Endothelial cell of umbilical vein (primary cell): ENCODE data around the gene BCL2L13. TPM values are rescaled to one million over a fixed set of nuclear protein-coding genes. Genes with fewer than 3 reads are reported as not detected.

Source experiments
- BruUV-seq: library from RNA; stranded (reverse); fragments of 400-500 nt; replicated peaks from 2 replicates; lab custom pipeline; 2021; lab: Mats Ljungman, UMichigan
- CTCF ChIA-PET: fragments of 300-600, 350-600 bp; sonication (Branson Sonifier 250); formaldehyde crosslinking; loops from one replicate; lab custom pipeline; 2021; ENCODE audit warnings: antibody characterized with exemption, inconsistent platforms; lab: Charles Lee
- POLR2A ChIA-PET: fragments of 300-600, 350-600 bp; sonication (Branson Sonifier 250); formaldehyde crosslinking; loops from one replicate; lab custom pipeline; 2021; ENCODE audit warnings: antibody characterized with exemption, inconsistent platforms; lab: Charles Lee
- DNase-seq: peaks from one replicate; pipeline ENCODE4 v3.0.0-alpha.2; 2011; ENCODE audit warnings: low read depth, low spot score
- FAIRE-seq: peaks from 2 replicates; lab custom pipeline; 2011; peaks lifted over from hg19 to GRCh38; lab: Jason Lieb, UNC
- H2AFZ ChIP-seq: 2 replicates; pipeline ENCODE4 v1.6.0; 2012; ENCODE audit warnings: low read depth, low read length, control low read depth, inconsistent platforms
- H3K27ac ChIP-seq: 2 replicates; pipeline ENCODE4 v1.5.1; 2011; ENCODE audit warnings: low read depth, mild to moderate bottlenecking, control low read depth, low read length, moderate library complexity; ENCODE audit not compliant: insufficient read depth
- H3K27me3 ChIP-seq, 2 experiments: 2 replicates each; pipeline versions ENCODE4 v1.6.0 to v1.6.1; 2011; ENCODE audit warnings: low read length in 2 of 2, mixed read lengths in 1 of 2; ENCODE audit not compliant: control insufficient read depth in 2 of 2, insufficient read depth in 2 of 2
- H3K36me3 ChIP-seq, 2 experiments: 2 replicates in 1 of 2; 3 replicates in 1 of 2; pipeline ENCODE4 v1.5.1; 2011; ENCODE audit warnings: low read length in 2 of 2, mild to moderate bottlenecking in 1 of 2, moderate library complexity in 1 of 2; ENCODE audit not compliant: control insufficient read depth in 2 of 2, insufficient read depth in 2 of 2; ENCODE audit errors: extremely low read depth in 1 of 2
- H3K4me1 ChIP-seq: 3 replicates; pipeline ENCODE4 v1.5.1; 2011; ENCODE audit warnings: mild to moderate bottlenecking, low read length; ENCODE audit not compliant: control insufficient read depth, insufficient read depth; ENCODE audit errors: extremely low read depth
- H3K4me2 ChIP-seq: 2 replicates; pipeline ENCODE4 v1.6.1; 2011; ENCODE audit warnings: low read length, control low read depth, mixed read lengths; ENCODE audit not compliant: insufficient read depth
- H3K4me3 ChIP-seq, 3 experiments: fragments of 200-600 bp in 1 of 3; sonication (generic), shearing (Covaris generic) in 1 of 3; replicated peaks in 1 of 3; 2 replicates each; pipeline ENCODE4 v1.5.1; 2011 to 2016; ENCODE audit warnings: control low read depth in 3 of 3, low read length in 3 of 3, mild to moderate bottlenecking in 2 of 3, inconsistent platforms in 1 of 3, low read depth in 1 of 3, moderate library complexity in 1 of 3; ENCODE audit not compliant: insufficient read depth in 1 of 3
- H3K79me2 ChIP-seq: 2 replicates; pipeline ENCODE4 v1.6.0; 2012; ENCODE audit warnings: low read length, inconsistent platforms; ENCODE audit not compliant: control insufficient read depth, insufficient read depth
- H3K9ac ChIP-seq: replicated peaks from 2 replicates; pipeline ENCODE3; 2011; ENCODE audit warnings: low read length, control low read depth; ENCODE audit not compliant: insufficient read depth; ENCODE audit errors: extremely low read depth
- H3K9me1 ChIP-seq: replicated peaks from 3 replicates; pipeline ENCODE4 v1.6.0; 2011; ENCODE audit warnings: mild to moderate bottlenecking, low read length; ENCODE audit not compliant: control insufficient read depth, insufficient read depth; ENCODE audit errors: extremely low read depth
- H3K9me3 ChIP-seq: replicated peaks from 2 replicates; pipeline ENCODE4 v1.5.1; 2012; ENCODE audit warnings: low read length, inconsistent platforms; ENCODE audit not compliant: control insufficient read depth, insufficient read depth
- H4K20me1 ChIP-seq: replicated peaks from 2 replicates; pipeline ENCODE3; 2011; ENCODE audit warnings: mild to moderate bottlenecking, low read length; ENCODE audit not compliant: control insufficient read depth, insufficient read depth; ENCODE audit errors: extremely low read depth
- EZH2 ChIP-seq: IDR thresholded peaks from 2 replicates; pipeline ENCODE4 v1.6.1; 2012; ENCODE audit warnings: borderline replicate concordance, low read depth, mild to moderate bottlenecking, moderate library complexity, low read length, inconsistent platforms; ENCODE audit not compliant: severe bottlenecking
- FOS ChIP-seq: IDR thresholded peaks from 2 replicates; pipeline ENCODE4 v1.6.1; 2011; ENCODE audit warnings: mild to moderate bottlenecking, low read length, moderate library complexity, borderline replicate concordance; ENCODE audit not compliant: insufficient read depth
- GATA2 ChIP-seq: IDR thresholded peaks from 2 replicates; pipeline ENCODE4 v1.7.0; 2011; ENCODE audit warnings: low read depth, mild to moderate bottlenecking, moderate library complexity, mixed read lengths, low read length; ENCODE audit not compliant: insufficient read length, insufficient read depth
- JUN ChIP-seq: IDR thresholded peaks from 2 replicates; pipeline ENCODE4 v1.6.1; 2011; ENCODE audit warnings: borderline replicate concordance, low read depth; ENCODE audit not compliant: insufficient read length, insufficient read depth
- MYC ChIP-seq: IDR thresholded peaks from one replicate; pipeline ENCODE4 v1.6.1; 2011; ENCODE audit warnings: mild to moderate bottlenecking, low read depth, low read length
- POLR2A ChIP-seq: IDR thresholded peaks from 2 replicates; pipeline ENCODE4 v1.6.1; 2012; ENCODE audit warnings: low read depth, mild to moderate bottlenecking, control low read depth, low read length
- POLR2AphosphoS5 ChIP-seq: IDR thresholded peaks from 2 replicates; pipeline ENCODE4 v1.6.1; 2012; ENCODE audit warnings: low read depth, mild to moderate bottlenecking, control low read depth, low read length, moderate library complexity; ENCODE audit not compliant: insufficient read depth
- dilution Hi-C: fragments of 300-500 bp; cut with MboI; formaldehyde crosslinking; loops from one replicate; pipeline ENCODE4 v1.15.0; 2019; ENCODE audit warnings: low sequenced_read_pairs; ENCODE audit not compliant: extremely low pct_ligation_motif_present
- intact Hi-C: fragments of 100-400 bp; cut with micrococcal nuclease; formaldehyde crosslinking; loops from one replicate; pipeline ENCODE4 v1.10.0; 2022
- polyA plus RNA-seq, 4 experiments: library from polyadenylated mRNA; depleted of rRNA in 3 of 4; stranded (reverse) in 3 of 4; unstranded in 1 of 4; fragments of >200 nt; gene quantifications; 2 replicates each; pipeline versions ENCODE4 v1.2.1 to v1.2.3, GENCODE V29; 2011 to 2012; ENCODE audit warnings: missing spikeins in 1 of 4
- total RNA-seq: library from RNA; stranded (reverse); gene quantifications from 2 replicates; pipeline ENCODE4 v1.2.3, GENCODE V29; 2021
- TF ChIP-seq, protein P1 (sequence below): IDR thresholded peaks from 2 replicates; pipeline ENCODE4 v1.6.1; 2011; ENCODE audit not compliant: insufficient read depth, insufficient read length
- TF ChIP-seq, protein P2 (sequence below), 2 donors: IDR thresholded peaks; 1 replicate in 1 of 2; 2 replicates in 1 of 2; pipeline ENCODE4 v1.5.1; 2011; ENCODE audit warnings: low read length in 2 of 2, mild to moderate bottlenecking in 2 of 2, moderate library complexity in 2 of 2, control low read depth in 1 of 2, inconsistent platforms in 1 of 2, low read depth in 1 of 2; ENCODE audit not compliant: insufficient read depth in 1 of 2; ENCODE audit errors: extremely low read depth in 1 of 2

Gene BCL2L13
- total and polyA plus RNA-seq, 2 donors (not counting 3 experiments of a cell fraction or from before 2014, with no cell fraction given): 28.1 to 36.2 TPM

DNA sequence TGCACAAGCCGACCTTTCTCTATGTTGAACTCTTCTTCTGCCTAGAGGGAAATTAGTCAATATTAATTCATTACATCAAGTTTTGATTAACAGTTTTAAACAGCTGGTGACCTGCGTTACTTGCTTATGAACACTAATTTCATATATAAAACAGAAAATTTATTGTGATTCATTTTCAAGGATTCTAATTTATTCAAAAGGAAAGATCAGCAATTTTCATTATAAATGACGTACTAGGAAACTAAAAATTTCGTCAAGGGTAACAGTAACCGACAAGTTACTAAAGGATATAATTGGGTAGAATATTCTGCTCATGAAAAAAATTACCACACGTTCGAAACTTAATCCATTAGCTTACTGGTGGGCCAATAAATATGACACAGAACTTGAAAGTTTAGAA lies 25.3 kb upstream of the BCL2L13 start:
- no peak overlapping the region for H2AFZ ChIP-seq
- ChIA-PET POLR2A (no interaction called here), CTCF (no interaction called here)
- no peaks in the 10 kb centered on the region for H3K4me1 ChIP-seq
- H4K20me1 ChIP-seq: peaks cover 2% of the 10 kb centered on the region
- no peaks in the 10 kb centered on the region for H3K9me3 ChIP-seq
- no peak overlapping the region for H3K27ac ChIP-seq
- intact Hi-C loops: no loop called here
- no peak overlapping the region for H3K9ac ChIP-seq
- no peaks in the 10 kb centered on the region for H3K27me3 ChIP-seq
- TF ChIP-seq, protein P1, sequence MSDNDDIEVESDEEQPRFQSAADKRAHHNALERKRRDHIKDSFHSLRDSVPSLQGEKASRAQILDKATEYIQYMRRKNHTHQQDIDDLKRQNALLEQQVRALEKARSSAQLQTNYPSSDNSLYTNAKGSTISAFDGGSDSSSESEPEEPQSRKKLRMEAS: no peak
- TF ChIP-seq JUN: no peak
- TF ChIP-seq GATA2: no peak
- no peak for TF ChIP-seq MYC
- TF ChIP-seq FOS: no peak
- no peak for TF ChIP-seq POLR2A
- TF ChIP-seq, protein P2, sequence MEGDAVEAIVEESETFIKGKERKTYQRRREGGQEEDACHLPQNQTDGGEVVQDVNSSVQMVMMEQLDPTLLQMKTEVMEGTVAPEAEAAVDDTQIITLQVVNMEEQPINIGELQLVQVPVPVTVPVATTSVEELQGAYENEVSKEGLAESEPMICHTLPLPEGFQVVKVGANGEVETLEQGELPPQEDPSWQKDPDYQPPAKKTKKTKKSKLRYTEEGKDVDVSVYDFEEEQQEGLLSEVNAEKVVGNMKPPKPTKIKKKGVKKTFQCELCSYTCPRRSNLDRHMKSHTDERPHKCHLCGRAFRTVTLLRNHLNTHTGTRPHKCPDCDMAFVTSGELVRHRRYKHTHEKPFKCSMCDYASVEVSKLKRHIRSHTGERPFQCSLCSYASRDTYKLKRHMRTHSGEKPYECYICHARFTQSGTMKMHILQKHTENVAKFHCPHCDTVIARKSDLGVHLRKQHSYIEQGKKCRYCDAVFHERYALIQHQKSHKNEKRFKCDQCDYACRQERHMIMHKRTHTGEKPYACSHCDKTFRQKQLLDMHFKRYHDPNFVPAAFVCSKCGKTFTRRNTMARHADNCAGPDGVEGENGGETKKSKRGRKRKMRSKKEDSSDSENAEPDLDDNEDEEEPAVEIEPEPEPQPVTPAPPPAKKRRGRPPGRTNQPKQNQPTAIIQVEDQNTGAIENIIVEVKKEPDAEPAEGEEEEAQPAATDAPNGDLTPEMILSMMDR (IDR thresholded peaks at IDR 0.05; ENCODE audit: extremely low read depth in 1 of 2, insufficient read depth in 1 of 2, low read depth in 1 of 2, low read length in 2 of 2): no peak
- no peak for TF ChIP-seq POLR2AphosphoS5
- no peak for TF ChIP-seq EZH2
- H3K36me3 ChIP-seq: peaks cover 9 to 22% of the 10 kb centered on the region in 2 experiments
- BruUV-seq: no TSS peak
- dilution Hi-C loops: no loop called here
- peaks cover 9% of the 10 kb centered on the region for H3K79me2 ChIP-seq
- no peak for FAIRE-seq
- no peak overlapping the region for H3K4me3 ChIP-seq
- no peak for DNase-seq
- H3K9me1 ChIP-seq: no peaks in the 10 kb centered on the region
- H3K4me2 ChIP-seq: no peak overlapping the region
